Transverse colon (tissue), 3 donors: ENCODE data around the gene MINAR1.

ENCODE experiments used
- POLR2A ChIP-seq: fragments of 450-650 bp; IDR thresholded peaks from one replicate; pipeline ENCODE4 v1.6.1; 2016; ENCODE audit warnings: antibody characterized with exemption, mild to moderate bottlenecking, moderate library complexity
- TF ChIP-seq, protein P1 (sequence below), 5 experiments: fragments of 200-600 bp in 3 of 5; fragments of 450-650 bp in 2 of 5; sonication (generic) in 3 of 5; IDR thresholded peaks; 1 replicate in 2 of 5; 2 replicates in 3 of 5; pipeline ENCODE4 v1.5.1; 2016 to 2017; ENCODE audit warnings: antibody characterized with exemption in 5 of 5, inconsistent platforms in 3 of 5, mild to moderate bottlenecking in 2 of 5, moderate library complexity in 1 of 5

DNA sequence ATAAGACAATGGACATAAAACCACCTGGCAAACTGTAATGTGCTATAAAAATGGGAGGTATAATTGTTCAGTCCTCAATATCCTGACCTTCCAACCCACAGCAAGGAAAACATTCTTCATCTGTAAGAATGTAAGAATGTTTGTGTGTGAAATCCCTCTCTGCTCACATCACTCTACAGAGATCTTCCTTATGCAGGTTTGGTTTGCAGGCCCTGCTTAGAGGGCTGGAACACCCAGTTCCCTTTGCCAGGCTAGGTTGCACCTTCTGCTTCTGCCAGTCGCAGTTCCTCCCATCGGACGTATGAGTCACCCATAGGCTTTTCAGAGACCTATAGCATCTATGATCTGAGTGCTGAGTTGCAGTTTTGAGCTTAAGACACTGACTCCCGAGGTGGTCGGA lies 24.1 kb upstream of the MINAR1 start:
- TF ChIP-seq, protein P1, sequence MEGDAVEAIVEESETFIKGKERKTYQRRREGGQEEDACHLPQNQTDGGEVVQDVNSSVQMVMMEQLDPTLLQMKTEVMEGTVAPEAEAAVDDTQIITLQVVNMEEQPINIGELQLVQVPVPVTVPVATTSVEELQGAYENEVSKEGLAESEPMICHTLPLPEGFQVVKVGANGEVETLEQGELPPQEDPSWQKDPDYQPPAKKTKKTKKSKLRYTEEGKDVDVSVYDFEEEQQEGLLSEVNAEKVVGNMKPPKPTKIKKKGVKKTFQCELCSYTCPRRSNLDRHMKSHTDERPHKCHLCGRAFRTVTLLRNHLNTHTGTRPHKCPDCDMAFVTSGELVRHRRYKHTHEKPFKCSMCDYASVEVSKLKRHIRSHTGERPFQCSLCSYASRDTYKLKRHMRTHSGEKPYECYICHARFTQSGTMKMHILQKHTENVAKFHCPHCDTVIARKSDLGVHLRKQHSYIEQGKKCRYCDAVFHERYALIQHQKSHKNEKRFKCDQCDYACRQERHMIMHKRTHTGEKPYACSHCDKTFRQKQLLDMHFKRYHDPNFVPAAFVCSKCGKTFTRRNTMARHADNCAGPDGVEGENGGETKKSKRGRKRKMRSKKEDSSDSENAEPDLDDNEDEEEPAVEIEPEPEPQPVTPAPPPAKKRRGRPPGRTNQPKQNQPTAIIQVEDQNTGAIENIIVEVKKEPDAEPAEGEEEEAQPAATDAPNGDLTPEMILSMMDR (IDR thresholded peaks at IDR 0.05): no peak
- no peak for TF ChIP-seq POLR2A
